DMS114 treated with DMSO at 0.1 percent for 48 hours (cell line): ENCODE measurements around the gene ACSS3.
"Not testable (repeated sequence)": the region's sequence is repeated elsewhere in the genome, so short reads cannot be mapped to it uniquely, and the experiment has no call there.

Experiments
- DNase-seq: peaks from one replicate; lab custom pipeline; 2025; ENCODE audit not compliant: unreplicated experiment; lab: John Stamatoyannopoulos, UW

The ACSS3 gene, protein sequence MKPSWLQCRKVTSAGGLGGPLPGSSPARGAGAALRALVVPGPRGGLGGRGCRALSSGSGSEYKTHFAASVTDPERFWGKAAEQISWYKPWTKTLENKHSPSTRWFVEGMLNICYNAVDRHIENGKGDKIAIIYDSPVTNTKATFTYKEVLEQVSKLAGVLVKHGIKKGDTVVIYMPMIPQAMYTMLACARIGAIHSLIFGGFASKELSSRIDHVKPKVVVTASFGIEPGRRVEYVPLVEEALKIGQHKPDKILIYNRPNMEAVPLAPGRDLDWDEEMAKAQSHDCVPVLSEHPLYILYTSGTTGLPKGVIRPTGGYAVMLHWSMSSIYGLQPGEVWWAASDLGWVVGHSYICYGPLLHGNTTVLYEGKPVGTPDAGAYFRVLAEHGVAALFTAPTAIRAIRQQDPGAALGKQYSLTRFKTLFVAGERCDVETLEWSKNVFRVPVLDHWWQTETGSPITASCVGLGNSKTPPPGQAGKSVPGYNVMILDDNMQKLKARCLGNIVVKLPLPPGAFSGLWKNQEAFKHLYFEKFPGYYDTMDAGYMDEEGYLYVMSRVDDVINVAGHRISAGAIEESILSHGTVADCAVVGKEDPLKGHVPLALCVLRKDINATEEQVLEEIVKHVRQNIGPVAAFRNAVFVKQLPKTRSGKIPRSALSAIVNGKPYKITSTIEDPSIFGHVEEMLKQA

DNA sequence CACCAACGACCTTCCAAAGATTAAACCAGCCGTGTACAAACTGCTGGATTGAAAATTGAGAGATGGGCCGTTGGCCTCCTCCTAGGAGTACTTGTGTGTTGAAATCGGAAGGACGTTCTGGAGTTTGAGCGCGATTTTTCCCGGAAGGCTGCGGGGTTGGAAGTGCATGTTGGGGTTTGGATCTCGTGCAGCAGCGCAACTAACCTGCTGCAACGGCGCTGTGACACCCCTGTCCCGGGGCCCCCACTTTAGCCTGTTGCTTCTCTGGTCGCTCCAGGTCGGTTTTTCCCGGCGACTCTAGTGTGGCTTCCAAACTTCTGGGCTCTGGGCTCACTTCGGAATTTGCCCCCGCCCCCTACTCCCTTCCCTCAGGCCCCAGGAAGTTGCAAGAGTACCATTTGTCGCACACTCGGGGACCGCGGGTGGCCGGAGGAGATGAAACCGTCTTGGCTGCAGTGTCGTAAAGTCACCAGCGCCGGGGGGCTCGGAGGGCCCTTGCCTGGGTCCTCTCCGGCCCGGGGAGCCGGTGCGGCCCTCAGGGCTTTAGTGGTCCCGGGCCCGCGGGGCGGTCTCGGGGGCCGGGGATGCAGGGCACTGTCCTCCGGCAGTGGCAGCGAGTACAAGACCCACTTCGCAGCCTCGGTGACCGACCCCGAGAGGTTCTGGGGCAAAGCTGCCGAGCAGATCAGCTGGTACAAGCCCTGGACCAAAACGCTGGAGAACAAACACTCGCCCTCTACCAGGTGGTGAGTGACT is at the start of gene ACSS3:
TSS of gene ACSS3 (plus strand) at position 394 of the 756 bp plus-strand sequence. CDS start at position 436, 42 bp downstream.
- no peak for DNase-seq

DNA sequence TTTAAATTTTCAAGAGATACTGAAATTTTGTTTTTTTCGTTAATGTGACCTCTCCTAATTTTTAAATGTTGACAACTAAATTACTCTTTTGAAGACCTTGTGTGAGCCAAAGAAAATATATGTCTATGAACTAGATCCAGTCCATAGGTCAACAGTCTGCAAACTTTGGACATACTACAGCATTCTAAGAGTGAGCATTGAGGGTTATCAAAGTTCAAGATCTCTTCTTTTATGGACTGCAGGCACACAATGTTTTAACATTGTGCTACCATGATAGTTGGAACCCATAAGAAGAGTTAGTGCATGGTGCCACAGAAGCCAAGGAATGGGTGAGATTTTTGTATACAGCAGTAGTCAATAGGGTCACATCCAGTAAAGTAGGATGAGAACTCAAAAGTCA is 43.0 kb upstream of the ACSS3 start:
- no peak for DNase-seq

GRCh38 chr12:81039231-81039630 is 38.6 kb upstream of the ACSS3 start:
- no peak for DNase-seq

GRCh38 chr12:81043979-81044740 is 33.7 kb upstream of the ACSS3 start:
- no peak for DNase-seq

DNA sequence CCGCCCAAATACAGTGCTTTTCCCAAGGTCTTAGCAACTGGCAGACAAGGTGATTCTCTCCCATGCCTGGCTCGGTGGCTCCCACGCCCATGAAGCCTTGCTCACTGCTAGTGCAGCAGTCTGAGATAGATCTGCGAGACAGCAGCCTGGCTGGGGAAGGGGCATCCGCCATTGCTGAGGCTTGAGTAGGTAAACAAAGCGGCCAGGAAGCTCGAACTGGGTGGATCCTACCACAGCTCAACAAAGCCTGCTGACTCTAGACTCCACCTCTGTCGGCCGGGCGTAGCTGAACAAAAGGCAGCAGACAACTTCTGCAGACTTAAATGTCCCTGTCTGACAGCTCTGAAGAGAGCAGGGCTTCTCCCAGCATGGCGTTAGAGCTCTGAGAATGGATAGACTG is 12.9 kb upstream of the ACSS3 start:
- not testable (repeated sequence) for DNase-seq

DNA sequence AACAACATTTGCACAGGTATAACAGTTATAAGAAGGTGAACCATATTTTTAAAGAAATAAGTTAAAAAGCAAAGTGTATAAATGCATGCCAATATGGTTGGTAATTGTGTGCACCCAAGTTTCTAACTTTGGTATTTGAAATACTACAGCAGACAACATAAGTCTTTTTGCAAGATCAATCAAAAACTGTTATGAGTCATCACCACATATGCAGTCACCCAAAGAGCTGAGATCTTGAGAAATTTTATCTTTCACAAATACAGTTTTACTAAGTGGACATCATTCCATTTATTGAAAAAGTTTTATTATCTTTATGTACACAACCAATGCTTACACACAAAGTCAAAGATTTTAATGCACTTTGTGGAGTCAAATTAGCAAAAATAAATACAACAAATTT is 7.0 kb upstream of the ACSS3 start:
- no peak for DNase-seq

DNA sequence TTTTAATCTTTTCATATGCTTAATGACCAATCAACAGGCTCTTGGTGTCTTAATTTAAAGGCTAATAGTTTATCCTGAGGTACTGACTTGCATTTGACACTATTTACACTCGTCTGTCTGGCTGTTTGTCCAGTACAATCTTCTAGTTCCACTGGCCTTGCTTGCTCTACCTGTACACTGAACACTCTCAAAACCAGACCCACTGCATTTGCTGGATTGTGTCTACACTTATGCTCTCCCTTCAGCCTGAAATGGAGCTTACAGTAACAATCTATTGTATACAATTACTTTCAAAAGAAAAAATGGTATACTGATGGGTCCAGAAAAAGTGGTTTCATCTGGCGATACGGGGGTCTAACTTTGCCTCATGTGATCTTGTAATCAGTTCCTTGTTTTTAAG is 2.3 kb upstream of the ACSS3 start:
- DNase-seq: no peak

DNA sequence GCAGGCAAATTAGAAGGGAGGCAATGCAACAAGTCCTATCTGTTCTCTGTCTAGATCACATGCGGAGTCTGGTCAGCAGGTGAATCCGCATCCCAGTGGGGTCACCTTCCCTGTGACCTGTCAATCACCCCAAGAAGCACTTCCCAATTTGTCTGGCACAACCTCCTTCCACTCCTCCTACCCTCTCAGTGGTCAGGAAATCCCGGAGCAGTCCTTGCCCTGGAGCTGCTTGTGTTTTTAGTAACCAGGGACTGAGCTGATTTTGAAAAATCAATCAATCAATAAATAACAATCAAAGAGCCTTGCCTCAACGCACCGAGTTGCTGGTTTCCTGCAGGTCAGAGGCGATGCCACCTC is 572 bp upstream of the ACSS3 start:
- DNase-seq: no peak

DNA sequence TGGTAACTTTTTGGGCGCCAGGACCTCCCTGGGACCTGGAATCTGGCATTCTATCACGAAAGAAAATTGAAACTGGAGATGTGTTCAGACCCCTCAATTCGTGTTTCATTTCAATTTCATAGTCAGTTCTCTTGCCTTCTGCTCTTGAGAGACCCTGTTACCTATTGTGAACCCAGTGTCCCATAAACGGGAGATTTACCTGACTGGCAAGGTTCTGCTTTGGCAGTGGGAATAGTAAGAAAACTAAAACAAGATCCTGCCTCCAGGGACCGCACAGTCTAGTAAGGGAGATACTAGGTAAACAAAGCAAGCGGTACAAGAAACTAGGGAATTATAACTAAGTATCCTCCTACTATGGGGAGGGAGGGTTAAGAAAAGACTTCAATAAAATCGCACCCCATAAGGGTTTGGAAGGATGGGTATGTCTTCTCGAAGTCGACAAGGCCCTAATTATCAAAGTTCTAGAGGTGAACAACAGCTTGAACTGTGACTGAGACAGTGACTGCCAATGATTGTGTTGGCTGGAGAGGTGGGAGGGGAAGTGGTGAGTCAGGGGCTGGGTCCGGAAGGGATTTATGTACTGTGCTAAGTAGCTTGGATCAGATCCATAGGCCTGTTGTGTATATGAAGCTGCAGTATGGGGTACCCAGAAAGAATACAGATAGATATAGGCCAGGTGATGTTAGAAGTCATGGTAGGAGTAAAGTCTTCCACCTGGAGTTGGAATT is 754 bp downstream of the ACSS3 start:
- no peak for DNase-seq

DNA sequence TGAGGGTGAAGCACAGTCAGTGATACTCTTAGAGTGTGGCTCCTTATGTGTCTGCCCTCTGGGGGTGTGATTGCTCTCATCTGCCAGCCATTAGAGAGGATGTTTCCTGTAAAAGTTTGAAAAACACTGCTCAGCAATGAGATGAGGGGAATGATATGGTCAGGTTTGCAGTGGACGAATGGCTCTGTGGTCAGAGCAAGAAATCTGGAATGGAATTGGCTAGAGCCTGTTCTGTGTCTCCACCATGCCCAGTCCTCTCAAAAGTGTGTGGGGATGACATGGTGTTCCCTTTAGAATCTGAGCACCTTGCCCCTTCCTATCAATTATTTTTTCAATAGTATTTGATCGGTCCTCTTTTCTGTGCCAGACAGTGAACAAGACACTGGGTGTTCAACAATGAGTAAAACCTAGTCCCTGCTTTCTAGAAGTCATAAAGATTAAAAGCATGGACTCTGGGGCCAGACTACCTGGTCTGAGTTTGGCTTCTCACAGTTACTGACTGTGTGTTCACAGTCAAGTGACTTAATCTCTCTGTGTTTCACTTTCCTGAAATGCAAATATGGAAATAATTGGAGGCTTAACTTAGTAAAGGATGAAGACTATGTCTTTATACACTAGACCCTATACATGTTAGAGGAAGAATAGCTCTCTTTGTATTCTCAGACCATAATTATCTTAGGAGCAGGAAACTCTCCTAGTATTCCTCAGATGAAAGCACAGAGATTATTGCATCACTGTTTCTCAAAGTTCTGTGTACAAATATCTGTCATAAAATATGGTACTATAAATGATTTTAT is 1.6 kb downstream of the ACSS3 start:
- DNase-seq: no peak

DNA sequence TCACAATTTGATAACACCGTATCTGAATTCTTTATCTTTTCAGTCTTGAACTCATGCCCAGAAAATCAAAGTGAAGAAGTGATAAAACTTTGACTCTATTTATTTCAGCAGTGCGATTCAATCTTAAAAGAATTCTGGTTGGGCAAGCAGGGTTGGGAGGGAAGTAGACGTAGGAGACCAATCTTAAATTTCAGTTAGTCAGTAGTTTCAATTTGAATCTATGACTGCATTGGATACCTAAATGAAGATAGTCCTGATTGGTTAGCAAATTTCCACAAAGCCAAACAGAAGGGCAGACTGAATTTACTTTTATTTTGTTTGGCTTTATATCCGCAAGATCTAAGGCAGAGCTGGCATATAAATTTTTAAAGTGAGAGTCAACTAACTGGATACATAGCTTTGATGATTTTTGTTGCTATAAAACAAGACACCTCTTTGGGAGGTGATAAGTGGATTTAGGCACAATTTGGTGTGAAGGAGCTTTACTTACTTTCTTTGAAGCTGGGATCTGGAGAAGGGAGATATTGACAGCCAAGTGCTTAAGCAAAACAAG is 2.6 kb downstream of the ACSS3 start:
- DNase-seq: no peak

GRCh38 chr12:81081726-81082125 is 3.8 kb downstream of the ACSS3 start:
- DNase-seq: no peak

- no peak for DNase-seq
Measured at GRCh38 chr12:81083018-81083417, 5.1 kb downstream of the ACSS3 start.

GRCh38 chr12:81083906-81084513 is 6.1 kb downstream of the ACSS3 start:
- no peak for DNase-seq

DNA sequence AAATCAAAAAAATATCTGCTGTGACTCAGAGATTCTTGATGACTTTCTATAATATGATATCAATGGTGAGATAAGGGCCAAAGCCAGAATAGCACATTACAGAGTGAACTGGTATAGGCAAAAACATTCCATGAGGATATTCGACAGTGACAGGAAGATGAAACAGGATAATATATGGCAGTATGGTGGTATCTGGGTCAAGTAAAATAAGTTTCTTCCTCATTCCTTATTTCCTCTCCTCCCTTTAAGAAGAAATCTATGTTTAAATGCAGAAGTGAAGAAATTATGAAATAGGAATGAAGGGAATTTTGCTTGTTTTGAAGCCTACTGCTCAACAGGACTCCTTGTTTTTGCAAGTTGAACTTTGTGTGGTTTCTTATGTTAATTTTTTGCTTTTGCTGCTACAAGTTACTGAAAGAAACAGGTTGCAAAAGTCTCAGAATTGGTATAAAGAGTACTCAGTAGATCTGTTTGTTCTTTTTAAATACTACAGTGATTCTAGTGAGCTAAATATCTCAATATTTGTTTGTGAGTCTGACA is 7.0 kb downstream of the ACSS3 start:
- DNase-seq: no peak

- no peak for DNase-seq
Measured at GRCh38 chr12:81085832-81086231, 8.0 kb downstream of the ACSS3 start.

DNA sequence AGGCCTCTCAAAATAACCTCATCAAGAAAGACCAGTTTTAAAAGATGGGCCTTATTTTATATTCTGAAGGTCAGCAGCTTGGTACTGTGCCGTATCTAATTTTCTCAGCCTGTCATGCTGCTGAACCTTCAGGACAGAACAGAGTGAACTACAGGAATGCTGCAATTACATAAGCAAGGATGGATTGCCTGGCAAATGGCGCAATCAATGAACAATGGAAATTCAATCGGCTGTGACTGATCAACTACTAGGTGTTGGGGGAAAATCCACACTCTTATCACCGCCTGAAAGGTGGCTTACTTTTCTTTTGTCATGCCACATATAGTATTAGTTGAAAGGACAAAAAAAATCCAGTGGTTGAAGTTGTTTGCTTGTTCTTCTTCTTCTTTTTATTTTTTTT is 8.5 kb downstream of the ACSS3 start:
- no peak for DNase-seq

GRCh38 chr12:81088221-81088620 is 10.3 kb downstream of the ACSS3 start:
- DNase-seq: no peak

GRCh38 chr12:81089412-81089811 is 11.5 kb downstream of the ACSS3 start:
- no peak for DNase-seq
